Endothelial cell of umbilical vein (primary cell): ENCODE results near the gene GRSF1. TPM values are rescaled to one million over a fixed set of nuclear protein-coding genes. Genes with fewer than 3 reads are reported as not detected.

Experiments used
- BruUV-seq: library from RNA; stranded (reverse); fragments of 400-500 nt; replicated peaks from 2 replicates; lab custom pipeline; 2021; lab: Mats Ljungman, UMichigan
- CTCF ChIA-PET: fragments of 300-600, 350-600 bp; sonication (Branson Sonifier 250); formaldehyde crosslinking; loops from one replicate; lab custom pipeline; 2021; ENCODE audit warnings: antibody characterized with exemption, inconsistent platforms; lab: Charles Lee
- POLR2A ChIA-PET: fragments of 300-600, 350-600 bp; sonication (Branson Sonifier 250); formaldehyde crosslinking; loops from one replicate; lab custom pipeline; 2021; ENCODE audit warnings: antibody characterized with exemption, inconsistent platforms; lab: Charles Lee
- DNase-seq: peaks from one replicate; pipeline ENCODE4 v3.0.0-alpha.2; 2011; ENCODE audit warnings: low read depth, low spot score
- FAIRE-seq: peaks from 2 replicates; lab custom pipeline; 2011; peaks lifted over from hg19 to GRCh38; lab: Jason Lieb, UNC
- H2AFZ ChIP-seq: 2 replicates; pipeline ENCODE4 v1.6.0; 2012; ENCODE audit warnings: low read depth, low read length, control low read depth, inconsistent platforms
- H3K27ac ChIP-seq: 2 replicates; pipeline ENCODE4 v1.5.1; 2011; ENCODE audit warnings: low read depth, mild to moderate bottlenecking, control low read depth, low read length, moderate library complexity; ENCODE audit not compliant: insufficient read depth
- H3K27me3 ChIP-seq, 2 experiments: 2 replicates each; pipeline versions ENCODE4 v1.6.0 to v1.6.1; 2011; ENCODE audit warnings: low read length in 2 of 2, mixed read lengths in 1 of 2; ENCODE audit not compliant: control insufficient read depth in 2 of 2, insufficient read depth in 2 of 2
- H3K36me3 ChIP-seq, 2 experiments: 2 replicates in 1 of 2; 3 replicates in 1 of 2; pipeline ENCODE4 v1.5.1; 2011; ENCODE audit warnings: low read length in 2 of 2, mild to moderate bottlenecking in 1 of 2, moderate library complexity in 1 of 2; ENCODE audit not compliant: control insufficient read depth in 2 of 2, insufficient read depth in 2 of 2; ENCODE audit errors: extremely low read depth in 1 of 2
- H3K4me1 ChIP-seq: 3 replicates; pipeline ENCODE4 v1.5.1; 2011; ENCODE audit warnings: mild to moderate bottlenecking, low read length; ENCODE audit not compliant: control insufficient read depth, insufficient read depth; ENCODE audit errors: extremely low read depth
- H3K4me2 ChIP-seq: 2 replicates; pipeline ENCODE4 v1.6.1; 2011; ENCODE audit warnings: low read length, control low read depth, mixed read lengths; ENCODE audit not compliant: insufficient read depth
- H3K4me3 ChIP-seq, 3 experiments: fragments of 200-600 bp in 1 of 3; sonication (generic), shearing (Covaris generic) in 1 of 3; replicated peaks in 1 of 3; 2 replicates each; pipeline ENCODE4 v1.5.1; 2011 to 2016; ENCODE audit warnings: control low read depth in 3 of 3, low read length in 3 of 3, mild to moderate bottlenecking in 2 of 3, inconsistent platforms in 1 of 3, low read depth in 1 of 3, moderate library complexity in 1 of 3; ENCODE audit not compliant: insufficient read depth in 1 of 3
- H3K79me2 ChIP-seq: 2 replicates; pipeline ENCODE4 v1.6.0; 2012; ENCODE audit warnings: low read length, inconsistent platforms; ENCODE audit not compliant: control insufficient read depth, insufficient read depth
- H3K9ac ChIP-seq: replicated peaks from 2 replicates; pipeline ENCODE3; 2011; ENCODE audit warnings: low read length, control low read depth; ENCODE audit not compliant: insufficient read depth; ENCODE audit errors: extremely low read depth
- H3K9me1 ChIP-seq: replicated peaks from 3 replicates; pipeline ENCODE4 v1.6.0; 2011; ENCODE audit warnings: mild to moderate bottlenecking, low read length; ENCODE audit not compliant: control insufficient read depth, insufficient read depth; ENCODE audit errors: extremely low read depth
- H3K9me3 ChIP-seq: replicated peaks from 2 replicates; pipeline ENCODE4 v1.5.1; 2012; ENCODE audit warnings: low read length, inconsistent platforms; ENCODE audit not compliant: control insufficient read depth, insufficient read depth
- H4K20me1 ChIP-seq: replicated peaks from 2 replicates; pipeline ENCODE3; 2011; ENCODE audit warnings: mild to moderate bottlenecking, low read length; ENCODE audit not compliant: control insufficient read depth, insufficient read depth; ENCODE audit errors: extremely low read depth
- CTCF ChIP-seq, 2 donors: IDR thresholded peaks; 1 replicate in 1 of 2; 2 replicates in 1 of 2; pipeline ENCODE4 v1.5.1; 2011; ENCODE audit warnings: low read length in 2 of 2, mild to moderate bottlenecking in 2 of 2, moderate library complexity in 2 of 2, control low read depth in 1 of 2, inconsistent platforms in 1 of 2, low read depth in 1 of 2; ENCODE audit not compliant: insufficient read depth in 1 of 2; ENCODE audit errors: extremely low read depth in 1 of 2
- EZH2 ChIP-seq: IDR thresholded peaks from 2 replicates; pipeline ENCODE4 v1.6.1; 2012; ENCODE audit warnings: borderline replicate concordance, low read depth, mild to moderate bottlenecking, moderate library complexity, low read length, inconsistent platforms; ENCODE audit not compliant: severe bottlenecking
- FOS ChIP-seq: IDR thresholded peaks from 2 replicates; pipeline ENCODE4 v1.6.1; 2011; ENCODE audit warnings: mild to moderate bottlenecking, low read length, moderate library complexity, borderline replicate concordance; ENCODE audit not compliant: insufficient read depth
- GATA2 ChIP-seq: IDR thresholded peaks from 2 replicates; pipeline ENCODE4 v1.7.0; 2011; ENCODE audit warnings: low read depth, mild to moderate bottlenecking, moderate library complexity, mixed read lengths, low read length; ENCODE audit not compliant: insufficient read length, insufficient read depth
- JUN ChIP-seq: IDR thresholded peaks from 2 replicates; pipeline ENCODE4 v1.6.1; 2011; ENCODE audit warnings: borderline replicate concordance, low read depth; ENCODE audit not compliant: insufficient read length, insufficient read depth
- MAX ChIP-seq: IDR thresholded peaks from 2 replicates; pipeline ENCODE4 v1.6.1; 2011; ENCODE audit not compliant: insufficient read depth, insufficient read length
- MYC ChIP-seq: IDR thresholded peaks from one replicate; pipeline ENCODE4 v1.6.1; 2011; ENCODE audit warnings: mild to moderate bottlenecking, low read depth, low read length
- POLR2A ChIP-seq: IDR thresholded peaks from 2 replicates; pipeline ENCODE4 v1.6.1; 2012; ENCODE audit warnings: low read depth, mild to moderate bottlenecking, control low read depth, low read length
- POLR2AphosphoS5 ChIP-seq: IDR thresholded peaks from 2 replicates; pipeline ENCODE4 v1.6.1; 2012; ENCODE audit warnings: low read depth, mild to moderate bottlenecking, control low read depth, low read length, moderate library complexity; ENCODE audit not compliant: insufficient read depth
- dilution Hi-C: fragments of 300-500 bp; cut with MboI; formaldehyde crosslinking; loops from one replicate; pipeline ENCODE4 v1.15.0; 2019; ENCODE audit warnings: low sequenced_read_pairs; ENCODE audit not compliant: extremely low pct_ligation_motif_present
- intact Hi-C: fragments of 100-400 bp; cut with micrococcal nuclease; formaldehyde crosslinking; loops from one replicate; pipeline ENCODE4 v1.10.0; 2022
- polyA plus RNA-seq, 4 experiments: library from polyadenylated mRNA; depleted of rRNA in 3 of 4; stranded (reverse) in 3 of 4; unstranded in 1 of 4; fragments of >200 nt; gene quantifications; 2 replicates each; pipeline versions ENCODE4 v1.2.1 to v1.2.3, GENCODE V29; 2011 to 2012; ENCODE audit warnings: missing spikeins in 1 of 4
- total RNA-seq: library from RNA; stranded (reverse); gene quantifications from 2 replicates; pipeline ENCODE4 v1.2.3, GENCODE V29; 2021

The GRSF1 gene
- total and polyA plus RNA-seq, 2 donors (not counting 3 experiments of a cell fraction or from before 2014, with no cell fraction given): 29.1 to 70.7 TPM

DNA sequence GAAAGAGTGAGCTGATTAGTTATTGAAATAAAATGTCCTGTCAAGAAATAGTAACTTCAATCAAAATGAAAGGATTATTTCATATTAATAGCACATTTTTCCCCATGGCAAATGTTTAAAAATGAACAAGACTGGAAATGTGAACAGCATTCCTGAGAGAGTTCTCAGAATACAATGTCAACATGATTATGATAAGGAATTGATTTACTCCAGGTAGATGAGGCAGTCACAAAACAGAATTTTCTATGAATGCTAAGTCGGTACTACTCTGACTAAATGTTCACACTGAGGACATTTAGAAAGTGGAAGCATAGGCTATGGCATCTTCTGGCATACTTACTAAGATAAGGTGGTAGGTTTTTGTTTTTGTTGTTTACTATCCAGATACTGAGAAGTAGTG lies 19.4 kb upstream of the GRSF1 start:
- BruUV-seq: no TSS peak
- dilution Hi-C loops: no loop called here

GRCh38 chr4:70858454-70858853 lies 18.8 kb upstream of the GRSF1 start:
- intact Hi-C loops: no loop called here
- TF ChIP-seq JUN: no peak
- no peak for TF ChIP-seq CTCF (IDR thresholded peaks at IDR 0.05; ENCODE audit: extremely low read depth in 1 of 2, insufficient read depth in 1 of 2, low read depth in 1 of 2, low read length in 2 of 2)
- TF ChIP-seq POLR2A: no peak
- no peak for TF ChIP-seq EZH2
- no peak for TF ChIP-seq GATA2
- no peak for TF ChIP-seq MAX
- no peak for TF ChIP-seq MYC
- no peak for TF ChIP-seq FOS
- TF ChIP-seq POLR2AphosphoS5: no peak
- POLR2A ChIA-PET: no interaction called here
- no TSS peak for BruUV-seq
- H3K9ac ChIP-seq: no peak overlapping the region
- no peaks in the 10 kb centered on the region for H3K9me3 ChIP-seq
- no peak overlapping the region for H3K4me3 ChIP-seq
- peaks cover 0 to 2% of the 10 kb centered on the region in 2 experiments for H3K27me3 ChIP-seq
- dilution Hi-C loops: no loop called here
- no peaks in the 10 kb centered on the region for H3K36me3 ChIP-seq
- no peaks in the 10 kb centered on the region for H3K79me2 ChIP-seq
- CTCF ChIA-PET: no interaction called here
- no peaks in the 10 kb centered on the region for H4K20me1 ChIP-seq
- no peak for FAIRE-seq
- H2AFZ ChIP-seq: no peak overlapping the region
- H3K9me1 ChIP-seq: no peaks in the 10 kb centered on the region
- H3K4me1 ChIP-seq: no peaks in the 10 kb centered on the region
- no peak for DNase-seq
- no peak overlapping the region for H3K27ac ChIP-seq
- no peak overlapping the region for H3K4me2 ChIP-seq

More for the DNA sequence above, 19.4 kb upstream of the GRSF1 start:
- no peaks in the 10 kb centered on the region for H3K36me3 ChIP-seq
- no peaks in the 10 kb centered on the region for H3K9me1 ChIP-seq
- H3K27ac ChIP-seq: no peak overlapping the region
- ChIA-PET POLR2A (no interaction called here), CTCF (no interaction called here)
- no peak overlapping the region for H3K9ac ChIP-seq
- FAIRE-seq (no peak), DNase-seq (no peak)
- no peak overlapping the region for H3K4me2 ChIP-seq
- H4K20me1 ChIP-seq: no peaks in the 10 kb centered on the region
- no peaks in the 10 kb centered on the region for H3K4me1 ChIP-seq
- no peaks in the 10 kb centered on the region for H3K9me3 ChIP-seq
- intact Hi-C loops: no loop called here
- no peaks in the 10 kb centered on the region for H3K79me2 ChIP-seq
- no peak overlapping the region for H3K4me3 ChIP-seq
- no peak for TF ChIP-seq FOS
- no peak for TF ChIP-seq GATA2
- TF ChIP-seq POLR2A: no peak
- TF ChIP-seq MAX: no peak
- TF ChIP-seq POLR2AphosphoS5: no peak
- H3K27me3 ChIP-seq: peaks cover 0 to 2% of the 10 kb centered on the region in 2 experiments
- no peak overlapping the region for H2AFZ ChIP-seq
